DMS79 (cell line): Measurements from ENCODE around the gene FXYD7.
"Not testable (repeated sequence)": the region's sequence is repeated elsewhere in the genome, so short reads cannot be mapped to it uniquely, and the experiment has no call there.

ENCODE experiments used
- DNase-seq: peaks from one replicate; lab custom pipeline; 2025; lab: John Stamatoyannopoulos, UW

The FXYD7 gene

DNA sequence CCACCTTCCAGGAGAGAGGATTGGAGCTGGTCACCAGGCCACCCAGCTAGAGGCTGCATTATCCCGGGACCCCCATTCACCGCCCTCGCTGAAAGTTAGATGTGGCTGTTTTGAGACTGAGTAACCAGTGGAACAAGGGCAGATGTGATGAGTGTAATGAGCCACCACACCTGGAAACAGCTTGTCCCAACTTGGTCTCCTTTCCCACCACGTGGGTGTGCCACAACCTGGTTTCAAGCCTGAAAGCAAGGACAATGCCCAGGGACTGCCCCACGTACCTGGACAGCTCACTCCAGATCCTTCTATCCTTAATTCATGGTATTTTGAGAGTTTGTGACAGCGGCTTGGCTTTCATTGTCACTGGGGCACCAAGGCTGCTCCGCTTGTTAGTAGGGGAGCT is 15.2 kb upstream of the FXYD7 start:
- no peak for DNase-seq

DNA sequence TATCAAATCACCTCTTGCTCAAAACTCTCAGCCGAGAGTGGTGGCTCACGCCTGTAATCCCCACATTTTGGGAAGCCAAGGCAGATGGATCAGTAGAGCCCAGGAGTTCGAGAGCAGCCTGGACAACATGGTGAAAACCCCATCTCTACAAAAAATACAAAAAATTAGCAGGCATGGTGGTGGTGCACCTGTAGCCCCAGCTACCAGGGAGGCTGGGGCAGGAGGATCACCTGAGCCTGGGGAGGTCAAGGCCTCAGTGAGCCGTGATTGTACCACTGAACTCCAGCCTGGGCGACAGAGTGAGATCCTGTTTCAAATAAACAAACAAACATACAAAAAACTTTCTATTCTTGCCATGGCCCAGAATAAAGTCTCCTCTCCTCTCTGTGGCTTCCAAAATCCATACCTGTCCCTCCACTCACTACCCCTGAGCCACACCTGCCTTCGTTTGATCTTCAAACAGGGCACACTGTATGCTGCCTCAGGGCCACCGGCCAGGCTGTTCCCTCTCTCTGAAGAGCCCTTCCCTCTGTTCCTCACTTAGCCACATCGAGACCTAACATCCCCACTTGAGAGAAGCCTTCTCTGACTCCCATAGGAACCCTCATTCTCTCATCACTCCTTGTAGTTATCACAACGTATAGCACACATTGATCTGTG is 14.5 kb upstream of the FXYD7 start:
- no peak for DNase-seq

DNA sequence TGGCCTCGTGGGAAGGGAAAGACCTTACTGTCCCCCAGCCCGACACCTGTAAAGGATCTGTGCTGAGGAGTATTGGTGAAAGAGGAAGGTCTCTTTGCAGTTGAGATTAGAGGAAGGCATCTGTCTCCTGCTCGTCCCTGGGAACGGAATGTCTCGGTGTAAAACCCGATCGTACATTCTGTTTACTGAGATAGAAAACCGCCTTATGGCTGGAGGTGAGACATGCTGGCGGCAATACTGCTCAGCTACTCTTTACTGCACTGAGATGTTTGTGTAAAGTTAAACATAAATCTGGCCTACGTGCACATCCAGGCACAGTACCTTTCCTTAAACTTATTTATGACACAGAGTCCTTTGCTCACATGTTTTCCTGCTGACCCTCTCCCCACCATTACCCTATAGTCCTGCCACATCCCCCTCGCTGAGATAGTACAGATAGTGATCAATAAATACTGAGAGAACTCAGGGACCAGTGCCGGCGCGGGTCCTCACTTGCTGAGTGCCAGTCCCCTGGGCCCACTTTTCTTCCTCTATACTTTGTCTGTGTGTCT is 13.3 kb upstream of the FXYD7 start:
- DNase-seq = not testable (repeated sequence)

DNA sequence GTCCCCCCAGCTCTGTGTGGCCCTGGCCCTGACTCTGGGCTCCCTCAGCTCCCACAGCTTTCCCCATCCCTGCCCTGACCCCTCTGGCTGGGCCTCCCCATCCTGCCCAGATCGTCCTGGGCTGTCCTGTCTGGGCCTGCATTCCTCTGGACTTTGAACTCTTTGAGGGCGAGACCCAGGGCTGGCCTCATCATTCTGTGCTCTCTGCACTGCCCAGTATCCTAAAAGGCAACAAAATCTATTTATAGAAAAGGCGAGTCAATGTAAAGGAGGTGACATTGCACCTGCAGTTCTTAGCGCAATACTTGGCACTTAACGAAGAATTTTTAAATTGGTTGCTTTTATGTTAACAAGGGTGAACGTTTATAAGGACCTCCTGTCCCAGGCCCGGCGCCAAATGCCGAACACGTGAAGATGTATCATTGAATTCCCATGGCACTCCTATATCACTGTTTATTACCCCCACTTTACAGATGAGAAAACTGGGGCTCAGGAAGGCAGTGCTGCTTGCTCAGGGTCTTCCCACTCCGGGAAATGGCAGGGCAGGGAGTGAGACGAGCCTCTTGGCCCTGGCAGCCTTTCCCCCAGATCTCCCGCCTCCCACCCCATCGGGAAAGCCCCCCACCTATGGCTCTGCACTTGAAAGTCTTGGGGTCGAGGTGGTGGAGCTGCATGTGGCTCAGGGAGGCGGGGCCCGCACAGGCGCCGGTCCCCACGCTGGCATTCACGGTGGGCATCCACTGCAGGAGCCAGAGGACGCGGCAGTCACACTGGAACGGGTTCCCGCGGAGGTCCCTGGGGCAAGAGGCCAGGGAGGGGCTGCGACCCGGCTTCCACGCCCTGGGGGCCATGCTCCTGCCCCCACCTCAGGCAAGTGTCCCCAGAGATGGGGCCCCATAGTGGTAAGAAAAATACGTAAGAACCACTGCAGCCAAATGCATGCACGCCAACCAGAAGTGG is 12.0 kb upstream of the FXYD7 start:
- DNase-seq = no peak

DNA sequence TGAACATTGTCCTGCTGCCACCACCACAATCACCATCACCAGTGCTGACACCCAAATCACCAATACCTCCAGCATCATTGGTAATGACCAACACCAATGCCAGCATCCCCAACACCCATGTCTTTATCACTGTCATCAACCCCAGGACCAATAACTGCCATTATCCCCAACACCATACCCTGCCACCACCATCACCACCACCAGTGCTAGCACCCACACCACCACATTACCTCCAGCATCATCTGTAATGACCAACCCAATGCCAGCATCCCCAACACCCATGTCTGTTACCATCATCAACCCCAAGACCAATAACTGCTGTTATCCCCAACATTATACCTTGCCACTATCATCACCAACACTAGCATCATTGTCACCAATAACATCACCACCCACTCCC is 10.8 kb upstream of the FXYD7 start:
- DNase-seq = no peak

DNA sequence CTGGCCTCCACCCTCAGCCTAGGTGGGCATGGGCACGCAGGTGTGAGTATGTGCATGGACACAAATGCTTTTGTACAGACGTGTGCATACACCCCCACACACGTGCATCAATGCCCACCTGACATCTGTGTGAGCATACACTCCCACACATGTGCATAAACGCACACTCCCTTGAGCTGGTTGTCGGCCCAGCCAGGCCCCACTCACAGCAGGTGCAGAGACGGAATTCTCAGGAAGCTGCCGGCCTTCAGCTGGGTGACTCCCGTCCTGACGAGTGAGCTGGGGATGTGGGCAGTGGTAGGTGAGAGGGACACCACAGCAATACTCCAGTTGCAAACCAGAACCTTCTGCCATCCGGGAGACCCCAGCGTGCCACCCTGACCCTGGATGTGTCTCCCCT is 9.2 kb upstream of the FXYD7 start:
- DNase-seq = no peak

DNA sequence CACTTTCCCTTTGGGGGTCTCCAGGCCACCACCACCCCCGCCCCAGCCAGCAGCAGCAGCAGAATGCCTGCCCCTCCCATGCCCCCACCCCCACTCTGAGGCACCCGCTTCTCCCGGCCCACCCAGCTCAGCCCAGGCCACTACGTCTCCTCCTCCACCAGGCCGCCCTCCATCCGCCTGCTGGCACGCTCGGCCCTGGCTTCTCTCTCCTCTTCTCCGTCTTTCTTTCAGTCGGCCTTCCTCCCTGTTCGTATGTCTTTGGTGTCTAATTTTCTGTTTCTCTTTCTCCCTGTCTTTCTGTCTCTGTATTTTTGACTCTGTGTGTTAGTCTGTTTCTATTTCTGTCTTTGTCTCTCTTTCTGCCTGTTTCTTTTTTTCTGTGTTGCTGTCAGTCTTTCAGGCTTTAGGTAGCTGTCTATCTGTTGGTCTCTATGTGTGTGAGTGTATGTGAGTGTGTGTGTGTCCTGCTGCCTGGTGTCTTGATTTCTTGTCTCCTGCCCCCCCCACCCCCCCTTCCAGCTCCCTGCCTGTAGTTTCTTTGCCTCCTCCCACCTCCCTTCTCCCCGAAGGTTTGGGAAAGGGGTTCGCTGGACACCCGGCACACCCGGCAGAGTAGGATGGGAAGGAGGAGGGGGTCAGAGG is 8.3 kb upstream of the FXYD7 start, which contains the start of gene LGI4:
Gene LGI4, minus strand, starts transcription at position 459 of the 642 bp plus-strand sequence. Its CDS starts 379 bp downstream, at position 80.
- DNase-seq = no peak

DNA sequence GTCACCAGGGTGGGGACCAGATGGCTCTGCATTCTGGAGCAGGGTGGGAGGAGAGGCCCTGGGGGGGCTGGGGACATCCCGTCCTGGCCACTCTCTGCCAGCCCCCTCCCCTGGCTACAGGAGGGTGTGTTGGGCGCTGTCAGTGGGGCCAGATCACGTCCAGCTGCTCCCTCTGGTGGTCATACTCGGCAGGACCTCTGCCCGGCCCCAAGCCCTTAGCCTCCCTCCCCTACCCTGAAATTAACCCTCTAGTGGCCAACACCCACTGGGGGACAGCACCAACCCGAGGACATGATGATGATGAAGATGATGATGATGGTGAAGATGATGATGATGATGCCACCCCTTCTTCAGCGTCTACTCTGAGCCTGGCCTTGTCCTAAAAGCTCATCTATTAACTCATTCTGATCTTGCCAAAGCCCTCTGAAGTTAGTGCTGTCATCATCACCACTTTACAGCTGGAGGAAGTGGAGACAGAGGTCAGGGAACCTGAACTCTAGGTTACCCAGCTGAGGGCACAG is 7.6 kb upstream of the FXYD7 start:
- DNase-seq = no peak

DNA sequence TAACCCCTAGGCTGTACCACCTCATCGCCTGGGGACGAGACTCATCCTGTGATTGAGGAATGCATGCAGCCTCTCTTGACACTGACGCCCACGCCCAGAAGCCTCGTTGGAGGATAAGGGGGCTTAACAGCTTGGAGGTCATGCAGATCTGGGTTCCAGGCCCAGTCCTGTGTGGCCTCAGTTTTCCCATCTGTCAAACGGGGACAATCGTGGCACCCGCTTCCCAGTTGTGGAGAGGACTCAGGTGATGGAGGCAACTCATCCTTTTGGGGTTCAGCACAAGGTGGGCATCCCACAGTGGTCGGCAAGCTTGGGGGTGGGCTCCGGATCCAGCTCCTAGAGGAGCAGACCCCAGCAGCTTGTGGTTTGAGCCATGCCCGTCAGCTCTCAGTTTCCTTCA is 6.8 kb upstream of the FXYD7 start:
- no peak for DNase-seq

DNA sequence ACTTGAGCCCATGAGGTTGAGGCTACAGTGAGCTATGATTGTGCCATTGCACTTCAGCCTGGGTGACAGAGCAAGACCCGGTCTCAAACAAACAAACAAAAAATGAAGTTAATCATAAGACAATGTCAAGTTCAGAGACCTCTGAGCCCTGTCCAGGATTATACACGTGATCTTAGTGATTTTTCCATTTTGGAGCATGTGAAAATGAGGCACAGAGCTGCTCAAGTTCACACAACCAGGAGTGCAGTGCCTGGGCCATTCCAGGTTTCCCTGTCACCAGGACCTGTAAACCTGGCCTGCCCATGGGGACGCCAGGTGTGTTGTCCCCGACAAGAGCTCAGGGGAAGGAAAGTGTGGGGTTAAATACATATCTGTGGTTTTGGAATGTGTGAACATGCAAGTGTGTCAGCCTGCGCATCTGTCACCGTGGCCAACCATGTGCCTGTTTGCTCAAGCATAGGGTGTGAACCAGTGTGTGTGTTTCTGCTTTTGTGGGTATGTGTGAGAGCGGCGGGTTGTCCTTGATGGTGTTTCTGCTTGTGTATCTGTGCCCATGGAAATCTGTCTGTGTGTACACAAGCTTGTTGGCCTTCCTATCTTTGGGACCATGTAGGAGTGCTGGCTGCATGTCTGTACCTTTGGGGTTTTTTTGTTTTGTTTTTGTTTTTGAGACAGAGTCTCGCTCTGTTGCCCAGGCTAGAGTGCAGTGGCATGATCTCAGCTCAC is 5.9 kb upstream of the FXYD7 start:
- no peak for DNase-seq

DNA sequence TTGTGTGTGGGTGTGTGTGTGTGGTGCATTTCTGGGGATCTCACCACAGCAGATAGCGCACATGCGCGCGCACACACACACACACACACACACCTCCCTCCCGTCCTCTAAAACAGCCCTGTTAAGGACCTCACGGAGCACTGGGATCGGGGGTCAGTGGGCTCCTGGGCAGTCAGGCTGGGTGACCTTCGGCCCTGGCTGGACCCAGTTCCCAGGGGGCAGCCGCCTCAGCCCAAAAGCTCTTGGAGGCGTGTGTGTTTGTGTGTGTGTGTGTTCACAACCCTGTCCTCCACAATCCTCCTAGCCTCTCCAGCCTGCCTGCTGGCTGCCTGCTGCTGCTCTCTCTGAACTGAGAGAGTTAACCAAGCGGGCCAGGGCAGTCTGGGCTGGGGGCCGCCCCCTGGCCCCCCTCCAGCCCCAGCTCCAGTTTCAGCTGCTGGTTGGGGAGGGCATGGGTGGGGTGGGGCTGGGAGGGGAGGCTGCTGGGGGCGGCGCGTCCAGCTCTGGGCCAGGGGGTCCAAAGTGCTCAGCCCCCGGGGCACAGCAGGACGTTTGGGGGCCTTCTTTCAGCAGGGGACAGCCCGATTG is 4.7 kb upstream of the FXYD7 start, which contains the start of gene FXYD1:
Gene FXYD1, plus strand, starts transcription at position 520 of the 588 bp plus-strand sequence. CDS start 1,256 bp downstream, outside the sequence.
- no peak for DNase-seq

DNA sequence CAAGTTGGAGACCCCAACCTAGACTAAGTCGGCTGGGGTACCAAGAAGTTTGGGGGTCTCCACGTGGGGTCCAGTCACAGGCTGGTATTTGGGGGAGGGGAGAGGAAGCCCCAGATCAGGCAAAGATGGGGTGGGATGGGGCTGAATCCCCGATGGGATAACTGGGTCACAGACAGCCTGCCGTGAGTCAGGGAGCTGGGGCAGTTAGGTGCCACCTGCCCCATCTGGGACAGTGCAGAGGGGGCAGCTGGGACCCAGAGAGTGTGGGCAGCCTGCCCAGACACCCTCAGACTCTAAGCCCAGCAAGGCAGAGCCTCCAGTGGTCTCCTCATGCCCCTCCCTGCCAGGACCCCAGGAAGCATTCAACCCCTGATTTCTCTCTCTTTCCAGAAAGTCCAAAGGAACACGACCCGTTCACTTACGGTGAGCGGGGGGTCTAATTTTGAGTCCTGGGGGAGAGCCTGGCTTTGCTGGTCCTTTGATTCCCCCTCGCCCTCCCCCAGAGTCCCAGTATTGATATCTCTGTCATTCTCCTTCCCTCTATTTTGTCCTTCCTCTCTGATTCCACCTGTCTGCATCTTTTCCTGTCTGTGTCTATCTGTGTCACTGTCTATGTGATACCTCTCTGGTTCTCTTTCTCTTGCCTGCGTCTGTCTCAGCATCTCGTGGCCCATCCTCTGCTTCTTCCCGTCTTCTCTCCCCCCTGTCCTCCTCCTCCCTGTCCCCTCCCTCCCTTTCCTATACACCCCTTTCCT is 2.7 kb upstream of the FXYD7 start:
- DNase-seq = no peak

DNA sequence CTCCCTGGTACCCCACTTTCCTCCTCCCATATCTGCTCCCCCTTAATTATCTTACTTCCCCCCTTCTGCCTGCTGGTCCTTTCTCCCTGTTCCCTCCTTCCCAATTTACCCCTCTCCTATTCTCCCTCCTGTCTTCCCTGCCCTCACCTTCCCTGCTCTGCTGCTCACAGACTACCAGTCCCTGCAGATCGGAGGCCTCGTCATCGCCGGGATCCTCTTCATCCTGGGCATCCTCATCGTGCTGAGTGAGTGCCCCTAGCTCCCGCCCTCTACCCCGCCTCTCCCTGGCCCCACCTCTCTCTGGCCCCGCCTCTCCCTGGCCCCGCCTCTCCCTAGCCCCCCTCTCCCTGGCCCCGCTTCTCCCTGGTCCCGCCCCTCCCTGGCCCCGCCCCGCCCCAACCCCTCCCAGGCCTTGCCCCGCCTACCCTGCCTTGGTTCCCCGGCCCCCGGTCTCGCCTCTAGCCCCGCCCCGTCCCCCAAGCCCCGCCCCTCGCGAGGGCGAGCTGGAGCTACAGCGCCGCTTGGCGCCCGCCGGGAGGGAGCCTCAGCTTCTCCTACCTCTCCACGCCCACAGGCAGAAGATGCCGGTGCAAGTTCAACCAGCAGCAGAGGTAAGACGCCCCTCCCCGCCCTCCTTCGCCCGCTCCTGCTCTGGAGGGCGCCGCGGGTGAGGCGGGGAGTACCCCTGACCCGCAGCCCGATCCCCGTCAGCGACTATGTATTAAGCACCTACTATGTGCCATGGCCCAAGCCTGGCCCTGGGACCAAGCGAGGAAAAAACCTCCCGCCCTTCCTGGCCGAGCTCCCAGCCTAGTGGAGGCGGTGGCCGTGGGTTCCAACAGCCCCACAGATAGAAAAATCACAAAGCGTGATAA is 1.9 kb upstream of the FXYD7 start:
- no peak for DNase-seq

DNA sequence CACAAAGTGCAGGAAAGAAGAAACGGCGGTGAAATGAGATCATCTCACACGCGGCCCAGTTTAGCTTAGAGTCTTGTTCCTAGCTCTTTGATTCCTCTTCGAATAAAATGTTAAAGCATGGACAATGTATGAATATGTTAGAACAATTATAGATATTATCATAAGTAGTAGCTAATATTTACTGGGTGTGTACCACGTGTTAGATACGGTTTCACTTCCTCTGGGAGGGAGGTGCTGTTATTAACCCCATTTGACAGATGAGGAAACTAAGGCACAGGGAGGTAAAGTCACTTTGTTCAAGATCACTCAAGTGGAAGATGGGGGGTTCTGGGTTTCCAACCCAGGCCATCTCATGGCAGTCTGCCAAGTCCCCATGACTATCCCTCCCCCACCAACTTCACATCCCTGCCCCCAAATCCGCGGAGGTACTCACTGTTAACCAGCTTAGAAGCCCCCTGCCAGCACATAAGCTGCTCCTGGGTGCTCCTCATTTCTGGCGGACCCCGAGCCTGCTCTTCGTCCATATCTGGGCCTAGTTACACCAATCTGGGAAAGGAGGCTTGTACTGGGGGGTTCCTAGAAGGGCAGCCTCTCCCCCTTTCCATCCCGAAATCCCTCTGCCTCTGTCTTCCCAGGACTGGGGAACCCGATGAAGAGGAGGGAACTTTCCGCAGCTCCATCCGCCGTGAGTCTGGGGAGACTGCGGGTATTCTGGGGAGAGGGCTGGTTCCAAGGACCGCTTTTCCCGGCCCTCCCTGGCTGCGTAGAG is 1.0 kb upstream of the FXYD7 start:
- no peak for DNase-seq

DNA sequence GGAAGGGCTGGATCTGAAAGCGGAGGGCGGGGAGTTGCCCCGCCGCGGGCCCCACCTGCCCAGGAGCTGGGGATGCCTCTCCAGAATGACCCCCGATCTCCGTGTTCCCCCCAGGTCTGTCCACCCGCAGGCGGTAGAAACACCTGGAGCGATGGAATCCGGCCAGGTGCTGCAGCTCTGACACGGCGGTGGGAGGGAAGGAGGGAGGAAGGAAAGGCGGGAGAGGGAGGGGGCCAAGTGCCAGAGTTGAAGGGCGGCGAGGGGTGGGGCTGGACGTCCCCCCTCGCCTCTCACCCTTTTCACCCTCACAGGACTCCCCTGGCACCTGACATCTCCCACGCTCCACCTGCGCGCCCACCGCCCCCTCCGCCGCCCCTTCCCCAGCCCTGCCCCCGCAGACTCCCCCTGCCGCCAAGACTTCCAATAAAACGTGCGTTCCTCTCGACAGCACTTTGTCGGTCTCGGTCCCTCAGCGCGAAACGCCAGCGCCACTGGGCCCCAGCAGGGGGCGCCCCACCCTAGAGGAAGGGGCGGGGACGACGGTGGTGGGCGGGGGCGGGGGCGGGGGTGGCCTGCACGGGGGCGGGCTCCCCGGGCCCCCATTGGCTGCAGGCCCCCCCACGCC is 337 bp upstream of the FXYD7 start:
- no peak for DNase-seq

DNA sequence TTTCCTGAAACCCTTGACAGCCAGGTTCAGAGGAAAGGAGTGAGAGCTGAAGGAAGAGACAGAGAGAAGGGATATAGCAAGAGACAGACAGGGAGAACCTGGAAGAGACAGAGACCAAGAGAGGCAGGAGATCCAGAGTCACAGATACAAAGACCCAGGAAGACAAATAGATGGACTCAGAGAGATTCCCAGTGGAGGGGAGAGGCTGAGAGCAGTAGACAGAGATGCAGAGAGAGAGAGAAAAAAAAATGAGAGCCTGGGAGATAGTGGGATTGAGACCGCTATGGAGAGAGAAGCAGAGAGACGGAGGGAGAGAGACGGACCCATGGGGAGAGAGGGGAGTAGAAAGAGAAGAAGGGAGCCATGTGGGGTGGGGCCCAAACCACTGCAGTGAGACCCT is 763 bp downstream of the FXYD7 start:
- DNase-seq = no peak

DNA sequence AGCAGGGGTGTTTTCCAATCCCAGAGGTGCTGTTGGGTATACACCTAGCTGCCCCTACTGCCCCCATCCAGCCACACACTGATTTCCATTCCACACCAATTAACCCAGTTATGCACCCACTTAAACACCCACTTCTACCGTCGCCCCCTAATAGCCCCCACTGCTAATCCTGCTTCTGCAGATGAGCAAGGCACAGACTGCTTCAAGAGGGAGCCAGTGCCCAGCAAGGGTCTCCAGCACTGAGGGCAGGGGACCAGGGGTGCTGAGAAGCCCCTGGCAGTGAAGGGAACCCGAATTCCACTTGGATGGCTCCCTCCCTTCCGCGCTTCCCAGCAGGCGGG is 1.2 kb downstream of the FXYD7 start:
- no peak for DNase-seq
